IPS-20b (cell line): ENCODE measurements around the gene PELO.
"Not testable (repeated sequence)": the region's sequence is repeated elsewhere in the genome, so short reads cannot be mapped to it uniquely, and the experiment has no call there.

ENCODE experiments used
- H3K27ac ChIP-seq: one replicate; pipeline ENCODE4 v1.5.1; 2013; ENCODE audit warnings: low read length
- H3K27me3 ChIP-seq: 2 replicates; pipeline ENCODE4 v1.6.1; 2013; ENCODE audit warnings: mild to moderate bottlenecking, low read length, inconsistent platforms; ENCODE audit not compliant: insufficient read depth
- H3K36me3 ChIP-seq: 2 replicates; pipeline ENCODE4 v1.6.1; 2013; ENCODE audit warnings: low read depth, mild to moderate bottlenecking, inconsistent platforms, low read length, moderate library complexity; ENCODE audit not compliant: insufficient read depth
- H3K4me1 ChIP-seq: 2 replicates; pipeline ENCODE4 v1.6.1; 2013; ENCODE audit warnings: mild to moderate bottlenecking, control low read depth, inconsistent platforms, low read length, moderate library complexity; ENCODE audit not compliant: insufficient read depth
- H3K4me3 ChIP-seq: 2 replicates; pipeline ENCODE4 v1.5.1; 2013; ENCODE audit warnings: mild to moderate bottlenecking, low read length, inconsistent platforms
- H3K9ac ChIP-seq: 2 replicates; pipeline ENCODE4 v1.6.1; 2013; ENCODE audit warnings: low read depth, mild to moderate bottlenecking, inconsistent platforms, low read length, moderate library complexity
- H3K9me3 ChIP-seq: 2 replicates; pipeline ENCODE4 v1.6.1; 2013; ENCODE audit warnings: mild to moderate bottlenecking, low read depth, low read length, inconsistent platforms; ENCODE audit not compliant: insufficient read depth

Gene PELO, protein sequence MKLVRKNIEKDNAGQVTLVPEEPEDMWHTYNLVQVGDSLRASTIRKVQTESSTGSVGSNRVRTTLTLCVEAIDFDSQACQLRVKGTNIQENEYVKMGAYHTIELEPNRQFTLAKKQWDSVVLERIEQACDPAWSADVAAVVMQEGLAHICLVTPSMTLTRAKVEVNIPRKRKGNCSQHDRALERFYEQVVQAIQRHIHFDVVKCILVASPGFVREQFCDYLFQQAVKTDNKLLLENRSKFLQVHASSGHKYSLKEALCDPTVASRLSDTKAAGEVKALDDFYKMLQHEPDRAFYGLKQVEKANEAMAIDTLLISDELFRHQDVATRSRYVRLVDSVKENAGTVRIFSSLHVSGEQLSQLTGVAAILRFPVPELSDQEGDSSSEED

DNA sequence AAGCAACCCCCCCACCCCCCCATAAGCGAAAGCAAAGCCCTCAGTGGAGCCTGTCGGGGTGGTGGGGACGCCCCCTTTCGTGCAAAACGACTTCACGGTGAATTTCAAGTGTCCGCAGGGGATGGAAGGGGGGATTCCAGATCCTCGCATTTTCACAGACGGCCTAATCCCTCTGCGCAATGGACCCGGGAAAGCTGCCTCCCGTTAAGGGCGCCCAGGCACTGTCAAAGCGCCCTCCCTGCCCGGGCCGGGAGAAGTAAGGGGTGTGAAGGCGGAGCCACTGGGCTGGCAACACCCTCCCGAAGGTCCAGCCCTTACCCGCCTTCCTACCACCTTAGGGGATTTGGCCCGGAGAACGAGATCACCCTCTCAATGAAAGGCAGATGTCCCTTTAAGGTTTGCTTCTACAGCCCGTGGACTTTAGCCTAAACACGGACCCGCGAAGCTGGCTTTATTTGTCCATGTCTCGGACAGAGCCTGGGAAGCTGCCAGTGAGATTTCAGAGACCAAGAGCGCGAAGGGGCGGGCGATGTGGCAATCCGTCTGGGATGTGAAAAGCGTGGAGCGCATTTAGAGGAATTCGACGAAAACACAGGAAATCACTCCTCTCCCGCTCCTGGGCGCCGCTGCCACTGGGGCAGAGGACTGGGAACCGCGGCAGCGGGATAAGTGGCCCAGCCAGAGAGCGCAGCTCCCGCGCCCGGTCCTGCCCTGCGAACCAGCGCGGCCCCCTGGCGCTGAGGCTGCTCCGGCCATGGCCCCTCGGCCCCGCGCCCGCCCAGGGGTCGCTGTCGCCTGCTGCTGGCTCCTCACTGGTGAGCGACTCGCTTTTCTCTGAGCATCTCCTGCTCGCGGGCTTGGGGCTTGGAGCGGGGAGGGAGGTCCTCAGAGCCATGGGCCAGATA lies at the start of gene PELO, which contains the start of gene ITGA1:
PELO (plus strand) TSS at position 317 of the 905 bp plus-strand sequence. CDS start 12,479 bp downstream, outside the sequence.
ITGA1 (plus strand) TSS at position 317 of the 905 bp plus-strand sequence; CDS start at position 755, 438 bp downstream.
- H3K4me1 ChIP-seq, result peaks cover 10% of the 10 kb centered on the region; the same call in 1 of the 2 replicates
- H3K36me3 ChIP-seq, result no peaks in the 10 kb centered on the region
- peaks cover 29% of the 10 kb centered on the region for H3K27me3 ChIP-seq
- no peak within 1 kb of the TSS for H3K27ac ChIP-seq
- no peaks in the 10 kb centered on the region for H3K9me3 ChIP-seq
- H3K4me3 ChIP-seq, result peak within 1 kb of the TSS; percentile 83
- H3K9ac ChIP-seq, result peak within 1 kb of the TSS; percentile 68; the same call in 1 of the 2 replicates

DNA sequence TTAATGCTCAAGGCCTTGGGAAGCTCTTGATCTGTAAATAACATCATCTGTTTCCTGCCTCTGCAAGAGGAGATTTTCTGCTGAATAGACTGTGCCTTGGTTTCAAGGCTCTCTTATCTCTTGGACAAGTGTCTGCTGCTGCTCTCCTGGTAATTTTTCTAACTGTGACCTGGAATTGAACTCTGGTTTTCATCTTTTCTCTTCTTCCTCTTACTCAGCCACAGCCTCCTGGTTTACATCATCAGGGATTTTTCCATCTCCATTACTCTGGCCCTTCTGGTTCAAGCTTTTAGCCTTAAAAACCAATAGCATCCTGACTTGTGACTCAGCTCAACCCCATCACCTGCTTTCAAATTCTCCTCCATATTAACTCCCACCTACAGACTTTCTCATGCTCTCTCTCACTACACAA lies 49.6 kb upstream of the PELO start:
- Histone ChIP-seq H3K36me3 (no peaks in the 10 kb centered on the region), H3K9me3 (no peaks in the 10 kb centered on the region), H3K27ac (no peak overlapping the region), H3K4me1 (no peaks in the 10 kb centered on the region), H3K9ac (no peak overlapping the region), H3K27me3 (no peaks in the 10 kb centered on the region), H3K4me3 (no peak overlapping the region)

DNA sequence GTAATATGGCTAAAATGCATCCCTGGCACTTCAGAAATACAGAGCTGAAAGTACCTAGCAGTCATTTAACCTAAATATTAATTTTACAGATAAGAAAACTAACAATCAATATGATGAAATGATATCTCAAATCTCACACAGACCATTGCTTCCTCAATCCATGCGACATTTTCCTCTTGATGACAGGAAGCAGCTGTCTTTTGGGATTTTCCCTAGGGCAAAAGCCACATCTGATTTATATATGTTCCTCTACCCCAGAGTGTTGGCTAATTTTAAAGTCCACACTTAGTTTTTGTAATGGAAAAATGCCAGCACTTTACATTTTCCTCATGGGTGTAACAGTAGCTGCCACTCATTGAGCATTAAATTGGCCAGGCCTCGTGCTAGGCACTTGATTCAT lies 47.7 kb upstream of the PELO start:
- Histone ChIP-seq H3K36me3 (no peaks in the 10 kb centered on the region), H3K9me3 (no peaks in the 10 kb centered on the region), H3K4me1 (no peaks in the 10 kb centered on the region), H3K27me3 (no peaks in the 10 kb centered on the region), H3K27ac (no peak overlapping the region), H3K4me3 (no peak overlapping the region), H3K9ac (no peak overlapping the region)

DNA sequence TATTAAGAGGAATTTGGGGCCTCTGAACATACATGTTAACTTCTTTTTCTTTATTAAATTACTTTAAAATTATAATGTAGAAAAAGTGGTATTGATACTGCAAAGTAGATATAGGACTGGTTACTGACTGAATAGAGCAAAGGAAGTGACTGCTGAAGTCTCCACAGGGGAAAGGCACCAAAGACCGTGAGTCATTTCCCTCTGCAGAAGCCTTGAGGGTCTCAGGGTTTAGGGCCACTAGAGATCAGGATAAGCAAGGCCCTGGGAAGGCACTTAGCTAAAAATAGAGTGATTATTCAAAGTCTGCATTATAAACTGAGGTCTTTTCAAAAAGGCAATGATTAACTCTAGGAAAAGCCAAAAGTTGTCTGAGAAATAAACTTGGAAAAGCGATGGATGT lies 44.7 kb upstream of the PELO start:
- H3K9ac ChIP-seq, result no peak overlapping the region
- H3K27ac ChIP-seq, result no peak overlapping the region
- H3K4me1 ChIP-seq, result no peaks in the 10 kb centered on the region
- no peak overlapping the region for H3K4me3 ChIP-seq
- no peaks in the 10 kb centered on the region for H3K27me3 ChIP-seq
- no peaks in the 10 kb centered on the region for H3K9me3 ChIP-seq
- H3K36me3 ChIP-seq, result no peaks in the 10 kb centered on the region

DNA sequence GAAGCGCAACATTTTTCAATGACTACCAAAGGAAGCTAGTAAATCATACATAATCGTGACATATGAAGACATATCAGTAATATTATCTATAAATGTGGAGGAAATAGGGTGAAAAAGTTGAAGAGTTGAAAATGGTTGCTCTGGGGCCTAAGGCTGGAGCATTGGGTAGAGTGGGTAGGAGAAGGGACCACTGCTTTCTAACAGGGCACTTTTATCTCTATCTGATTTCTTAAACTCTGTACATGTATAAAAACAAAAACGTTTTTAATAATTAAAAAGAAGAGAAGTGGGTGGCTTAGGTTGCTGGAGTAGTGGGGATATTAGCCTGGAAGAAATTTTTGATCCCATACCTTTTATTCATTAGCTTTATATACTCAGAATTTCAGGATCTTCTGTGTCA lies 44.2 kb upstream of the PELO start:
- Histone ChIP-seq H3K9ac (no peak overlapping the region), H3K4me1 (no peaks in the 10 kb centered on the region), H3K27me3 (no peaks in the 10 kb centered on the region), H3K36me3 (no peaks in the 10 kb centered on the region), H3K27ac (no peak overlapping the region), H3K9me3 (no peaks in the 10 kb centered on the region), H3K4me3 (no peak overlapping the region)

DNA sequence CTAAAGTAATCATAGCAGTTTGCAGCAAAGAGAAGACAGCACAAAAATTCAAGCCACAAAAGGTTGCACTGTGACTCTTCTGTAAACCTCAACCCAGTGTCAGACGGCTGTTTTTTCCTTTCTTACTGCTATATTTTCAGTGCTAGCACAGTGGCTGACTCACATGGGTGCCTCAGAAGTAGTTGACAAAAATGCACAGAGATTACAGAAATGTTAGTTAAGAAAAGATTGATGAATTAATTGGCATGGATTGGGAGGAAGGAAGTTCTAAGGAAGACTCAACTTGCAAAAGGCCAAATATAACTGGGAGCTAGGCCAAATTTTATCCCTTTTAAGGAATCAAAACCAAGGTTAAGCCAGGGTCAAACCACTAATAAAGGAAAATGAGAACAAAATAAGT lies 43.7 kb upstream of the PELO start:
- no peak overlapping the region for H3K9ac ChIP-seq

DNA sequence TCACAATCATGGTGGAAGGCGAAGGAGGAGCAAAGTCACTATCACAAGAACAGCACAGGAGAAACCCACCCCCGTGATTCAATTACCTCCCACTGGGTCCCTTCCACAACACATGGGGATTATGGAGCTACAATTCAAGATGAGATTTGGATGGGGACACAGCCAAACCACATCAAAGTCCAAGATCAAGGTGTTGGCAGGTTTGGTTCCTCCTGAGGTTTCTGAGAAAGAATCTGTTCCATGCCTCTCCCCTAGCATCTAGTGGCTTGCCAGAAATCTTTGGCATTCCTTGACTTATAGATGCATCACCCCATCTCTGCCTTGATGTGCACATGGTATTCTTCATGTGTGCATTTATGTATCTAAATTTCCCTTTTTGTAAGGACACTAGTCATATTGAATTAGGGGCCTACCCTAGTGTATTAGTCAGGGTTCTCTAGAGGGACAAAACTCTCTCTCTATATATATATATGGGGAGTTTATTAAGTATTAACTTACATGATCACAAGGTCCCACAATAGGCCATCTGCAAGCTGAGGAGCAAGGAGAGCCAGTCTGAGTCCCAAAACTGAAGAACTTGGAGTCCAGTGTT lies 42.8 kb upstream of the PELO start:
- not testable (repeated sequence) for H3K27me3 ChIP-seq, H3K9me3 ChIP-seq, H3K4me3 ChIP-seq, H3K36me3 ChIP-seq, H3K9ac ChIP-seq, H3K4me1 ChIP-seq, H3K27ac ChIP-seq

More for the DNA sequence above, 43.7 kb upstream of the PELO start:
- H3K9me3 ChIP-seq, result no peaks in the 10 kb centered on the region
- H3K4me3 ChIP-seq, result no peak overlapping the region
- no peak overlapping the region for H3K27ac ChIP-seq
- H3K27me3 ChIP-seq, result no peaks in the 10 kb centered on the region
- no peaks in the 10 kb centered on the region for H3K36me3 ChIP-seq
- no peaks in the 10 kb centered on the region for H3K4me1 ChIP-seq

DNA sequence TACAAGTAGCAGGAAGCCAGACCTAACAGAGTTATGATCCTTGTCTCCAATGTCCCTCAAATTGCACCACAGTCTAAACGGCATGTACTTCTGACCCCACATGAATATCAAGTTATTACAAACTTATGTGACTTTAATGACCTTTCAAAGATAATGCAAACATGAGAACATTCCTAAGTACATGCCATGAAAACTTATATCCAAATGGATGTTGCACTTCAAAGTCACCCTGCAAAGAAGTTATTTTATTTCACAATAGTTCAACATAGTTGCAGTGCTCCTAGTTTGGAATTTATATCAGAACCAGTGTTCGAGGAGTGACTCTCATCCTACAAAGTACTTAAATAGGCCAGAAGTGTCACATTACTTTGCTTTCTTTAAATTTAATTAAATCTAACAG lies 41.2 kb upstream of the PELO start:
- Histone ChIP-seq H3K36me3 (no peaks in the 10 kb centered on the region), H3K27ac (no peak overlapping the region), H3K9me3 (no peaks in the 10 kb centered on the region), H3K9ac (no peak overlapping the region), H3K4me1 (peaks cover 5% of the 10 kb centered on the region; the same call in 1 of the 2 replicates), H3K4me3 (no peak overlapping the region), H3K27me3 (no peaks in the 10 kb centered on the region)

DNA sequence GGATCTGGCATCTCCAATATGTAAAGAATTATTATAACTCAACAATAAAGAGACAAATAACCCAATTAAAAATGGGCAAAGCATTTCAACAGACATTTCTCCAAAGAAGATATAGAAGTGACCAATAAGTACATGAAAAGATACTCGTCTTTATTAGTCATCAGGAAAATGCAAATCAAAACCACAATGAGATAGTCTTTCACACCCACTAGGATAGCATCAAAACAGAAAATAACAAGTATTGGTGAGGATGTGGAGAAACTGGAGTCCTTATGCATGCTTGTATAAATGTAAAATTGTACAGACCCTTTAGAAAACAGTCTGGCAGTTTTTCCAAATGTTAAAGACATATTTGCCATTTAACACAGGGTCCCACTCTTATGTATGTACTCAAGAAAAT lies 39.1 kb upstream of the PELO start:
- Histone ChIP-seq H3K27ac (no peak overlapping the region), H3K27me3 (no peaks in the 10 kb centered on the region), H3K9ac (no peak overlapping the region), H3K36me3 (no peaks in the 10 kb centered on the region), H3K4me1 (peaks cover 5% of the 10 kb centered on the region; the same call in 1 of the 2 replicates), H3K9me3 (no peaks in the 10 kb centered on the region), H3K4me3 (no peak overlapping the region)

DNA sequence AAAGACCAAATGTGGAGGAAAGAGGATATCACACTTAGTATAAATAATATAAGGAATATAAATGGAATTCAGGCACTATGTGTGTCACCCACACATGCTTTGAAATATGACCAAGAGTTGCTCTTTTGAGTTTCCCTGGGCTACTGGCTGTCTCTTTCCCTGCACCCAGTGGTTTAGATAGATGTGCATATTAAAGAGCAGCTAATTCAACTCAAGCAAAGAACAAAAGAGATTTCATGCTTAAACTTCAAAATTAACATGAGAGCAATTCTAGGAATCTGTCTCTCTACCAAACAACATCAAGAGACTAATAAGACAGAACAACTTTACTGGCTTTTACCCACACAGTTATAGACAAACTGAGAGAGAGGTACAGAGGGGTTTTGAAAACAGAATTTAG lies 38.0 kb upstream of the PELO start:
- no peaks in the 10 kb centered on the region for H3K36me3 ChIP-seq
- H3K4me3 ChIP-seq, result no peak overlapping the region
- no peaks in the 10 kb centered on the region for H3K9me3 ChIP-seq
- H3K9ac ChIP-seq, result no peak overlapping the region
- no peak overlapping the region for H3K27ac ChIP-seq
- no peaks in the 10 kb centered on the region for H3K27me3 ChIP-seq
- peaks cover 5% of the 10 kb centered on the region; the same call in 1 of the 2 replicates for H3K4me1 ChIP-seq

DNA sequence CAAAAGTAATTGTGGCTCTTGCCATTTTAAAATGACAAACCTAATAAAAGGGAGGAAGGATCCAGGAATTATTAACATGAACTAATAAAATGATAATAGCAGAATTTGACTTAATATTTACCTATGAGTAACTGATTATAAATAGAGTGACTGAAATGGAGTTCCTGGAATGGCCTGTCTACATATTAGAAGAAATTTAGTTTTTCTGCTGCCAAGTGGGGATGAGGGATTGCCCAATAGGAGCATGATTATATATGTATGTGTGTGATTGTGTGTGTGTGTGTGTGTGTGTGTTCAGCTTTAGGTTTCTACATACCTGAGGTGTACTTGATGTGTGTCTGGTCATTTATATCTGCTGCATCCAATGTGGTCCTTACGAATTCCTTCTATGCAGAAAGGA lies 36.6 kb upstream of the PELO start:
- H3K27me3 ChIP-seq, result no peaks in the 10 kb centered on the region
- no peaks in the 10 kb centered on the region for H3K9me3 ChIP-seq
- H3K27ac ChIP-seq, result no peak overlapping the region
- no peak overlapping the region for H3K9ac ChIP-seq
- H3K4me3 ChIP-seq, result no peak overlapping the region
- H3K36me3 ChIP-seq, result no peaks in the 10 kb centered on the region
- peaks cover 5% of the 10 kb centered on the region; the same call in 1 of the 2 replicates for H3K4me1 ChIP-seq
